Hematopoietic multipotent progenitor cell treated with erythropoietin and hydrocortisone succinate and interleukin-3 and kit ligand, for 4 days (in vitro differentiated cells): Measurements from ENCODE around the gene HCRT.
"Not testable (repeated sequence)": the region's sequence is repeated elsewhere in the genome, so short reads cannot be mapped to it uniquely, and the experiment has no call there.

Source experiments
- DNase-seq: peaks from one replicate; pipeline ENCODE4 v3.0.0-alpha.2; 2015

Gene HCRT, protein sequence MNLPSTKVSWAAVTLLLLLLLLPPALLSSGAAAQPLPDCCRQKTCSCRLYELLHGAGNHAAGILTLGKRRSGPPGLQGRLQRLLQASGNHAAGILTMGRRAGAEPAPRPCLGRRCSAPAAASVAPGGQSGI

DNA sequence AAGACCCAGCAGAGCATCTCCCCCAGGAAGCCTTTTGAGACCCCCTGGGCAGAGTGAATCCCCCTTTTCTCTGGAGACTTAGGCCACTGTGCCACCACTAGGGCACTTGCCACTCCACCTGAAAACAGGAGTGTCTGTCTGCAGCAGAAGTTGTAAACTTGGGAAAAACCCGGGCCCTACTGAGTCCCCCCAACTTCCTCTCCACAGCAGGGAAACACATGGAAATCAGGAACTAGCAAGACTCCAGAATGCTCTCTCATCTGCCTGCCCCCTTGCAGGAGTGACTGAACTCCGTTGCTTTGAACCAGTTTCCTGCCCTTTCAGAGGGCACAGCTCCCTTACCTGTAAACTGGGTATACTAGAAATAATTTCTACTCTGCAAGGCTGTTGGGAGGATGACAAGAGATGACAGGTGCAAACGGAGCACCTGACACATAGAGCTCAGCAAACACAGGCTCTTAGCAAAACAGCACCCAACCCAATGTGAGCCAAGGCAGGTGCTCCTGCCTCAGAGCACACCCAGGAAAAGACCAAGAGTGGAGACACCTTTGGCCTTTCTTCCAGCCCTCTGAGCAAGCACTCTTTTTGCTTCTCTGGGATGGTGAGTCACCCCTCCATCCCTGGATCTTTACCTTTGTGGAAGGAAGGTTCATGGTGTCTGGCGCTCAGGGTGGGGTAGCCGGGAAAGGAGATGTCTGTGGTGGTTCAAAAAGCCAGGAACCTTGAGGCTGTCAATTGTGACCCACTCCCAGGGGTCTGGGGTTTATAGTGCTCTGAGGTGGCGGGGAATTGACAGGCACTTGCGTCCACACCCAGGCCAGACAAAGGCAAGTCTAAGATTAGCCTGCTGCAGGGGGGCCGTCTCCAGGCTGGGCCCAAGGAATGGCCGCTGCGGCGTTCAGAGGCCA is at the start of gene HCRT:
Gene HCRT, minus strand, starts transcription at position 740 of the 908 bp plus-strand sequence. Its CDS starts 87 bp downstream, at position 653.
- DNase-seq: no peak

DNA sequence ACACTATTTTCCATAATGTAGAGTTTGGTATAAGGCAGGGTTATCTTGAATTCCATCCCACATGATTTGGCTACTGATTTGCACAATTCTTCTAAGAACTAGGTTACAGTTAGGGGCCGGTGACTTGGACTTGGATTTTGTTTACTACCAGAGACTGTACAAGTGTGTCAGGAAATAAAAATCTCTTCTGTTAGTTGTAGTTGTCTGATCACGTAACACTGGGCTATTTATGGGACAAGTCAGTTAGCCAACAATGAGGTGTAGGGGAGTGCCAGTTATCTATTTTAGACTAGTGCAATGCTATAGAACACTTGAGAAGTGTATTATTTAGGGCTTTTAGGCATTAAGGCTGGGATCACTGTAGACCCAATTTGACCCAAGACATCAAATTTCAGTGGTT is 48.7 kb upstream of the HCRT start:
- DNase-seq: no peak

DNA sequence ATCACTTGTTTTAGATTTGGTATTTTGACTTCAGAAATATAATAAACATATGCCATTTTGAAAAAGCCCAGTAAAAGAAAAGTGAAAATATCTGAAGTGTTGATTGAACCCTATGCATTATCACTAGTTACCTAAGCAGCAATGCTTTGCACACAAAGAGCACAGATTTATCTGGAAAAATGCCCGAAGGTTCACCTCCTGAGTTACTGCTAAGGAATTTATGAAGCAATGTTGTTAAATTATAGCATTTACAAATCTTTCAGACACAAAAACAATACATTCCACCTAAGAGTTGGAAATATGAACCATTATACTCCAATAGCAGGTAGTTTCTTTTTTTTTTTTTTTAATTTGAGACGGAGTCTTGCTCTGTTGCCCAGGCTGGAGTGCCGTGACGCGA is 47.9 kb upstream of the HCRT start:
- DNase-seq: no peak

DNA sequence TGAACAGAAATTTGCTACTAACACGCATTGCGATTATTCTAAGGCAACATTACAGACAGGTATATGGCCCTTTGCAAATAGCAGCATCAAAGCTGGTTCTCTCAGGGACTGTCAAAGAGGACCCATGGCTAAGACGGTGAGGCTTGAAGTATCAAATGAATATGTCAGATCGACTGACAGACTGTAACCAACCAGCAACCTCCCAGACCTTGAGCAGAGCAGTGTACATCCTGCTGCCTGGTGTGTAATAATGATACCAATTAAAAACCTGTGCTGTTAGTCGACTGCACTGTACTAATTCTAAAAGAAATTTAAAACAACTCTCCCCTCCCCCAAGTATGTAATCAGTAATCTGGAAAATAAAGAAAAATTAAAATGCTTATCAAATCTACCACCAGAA is 45.0 kb upstream of the HCRT start:
- no peak for DNase-seq

DNA sequence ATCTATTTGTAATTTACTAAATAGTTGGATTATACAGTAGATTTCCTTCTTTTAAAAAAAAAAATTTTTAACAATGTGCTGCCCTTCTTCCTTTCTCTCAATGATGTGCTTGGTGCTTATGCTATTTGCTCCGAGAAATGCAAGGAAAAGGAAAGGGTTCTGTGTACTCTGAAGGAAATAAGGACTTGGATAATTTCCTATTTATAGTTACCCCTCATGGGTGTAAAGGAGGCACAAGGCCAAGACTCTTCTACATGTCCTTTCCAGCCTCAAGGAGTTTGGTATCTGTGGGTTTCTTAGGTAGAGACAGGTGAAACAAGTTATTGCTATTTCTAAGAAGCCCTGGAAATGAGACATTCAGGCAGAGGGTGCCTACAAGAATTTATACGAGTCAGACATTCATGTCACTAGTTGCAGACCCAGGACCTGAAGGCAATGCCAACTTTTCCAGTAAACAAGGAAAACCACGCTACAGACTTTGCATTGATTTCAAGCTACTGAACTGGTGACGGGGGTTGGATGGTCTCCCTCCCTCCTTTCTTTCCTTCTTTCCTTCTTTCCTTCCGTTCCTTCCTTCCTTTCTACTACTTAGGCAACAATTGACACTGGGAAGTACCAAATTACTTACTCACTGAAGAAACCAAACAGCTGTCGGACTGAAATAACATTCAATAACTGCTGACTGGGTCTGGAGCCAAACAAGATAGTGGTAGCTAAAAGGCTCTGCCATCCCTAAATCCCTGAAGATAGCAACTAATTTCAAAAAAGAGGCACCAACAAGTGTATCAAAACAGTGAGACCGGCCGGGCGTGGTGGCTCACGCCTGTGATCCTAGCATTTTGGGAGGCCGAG is 42.8 kb upstream of the HCRT start:
- no peak for DNase-seq

DNA sequence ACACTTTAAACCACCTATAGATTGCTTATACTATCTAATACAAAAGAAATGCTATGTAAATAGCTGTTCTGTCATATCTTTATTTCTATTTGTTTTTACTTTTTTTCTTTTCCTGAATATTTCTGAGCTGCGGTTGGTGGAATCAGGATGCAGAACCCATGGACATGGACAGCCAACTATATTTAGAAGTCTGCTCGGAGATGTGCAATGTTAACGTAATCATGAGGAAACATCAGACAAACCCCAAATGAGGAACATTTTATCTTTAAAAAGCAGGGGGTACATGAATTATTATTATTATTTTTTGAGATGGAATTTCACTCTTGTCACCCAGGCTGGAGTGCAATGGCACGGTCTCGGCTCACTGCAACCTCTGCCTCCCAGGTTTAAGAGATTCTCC is 40.4 kb upstream of the HCRT start:
- DNase-seq: peak; percentile 57

DNA sequence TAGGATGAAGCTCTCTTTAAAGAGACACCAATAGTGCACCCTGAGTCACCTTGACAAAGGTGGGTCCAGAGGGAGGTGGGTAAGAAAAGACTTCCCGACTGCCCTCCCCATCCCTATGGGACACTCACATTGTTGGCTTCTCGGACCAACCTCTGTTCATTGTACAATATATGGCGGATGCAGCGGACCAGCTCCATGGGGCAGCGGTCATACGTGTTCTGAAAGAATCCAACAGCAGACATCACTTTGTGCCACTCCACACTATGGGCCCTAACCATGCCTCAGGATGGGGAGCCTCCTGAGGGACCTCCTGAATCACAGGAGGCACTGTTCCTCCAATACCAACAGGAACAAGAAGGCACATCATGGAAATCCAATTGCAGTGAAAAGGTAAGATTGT is 39.4 kb upstream of the HCRT start:
- DNase-seq: no peak

DNA sequence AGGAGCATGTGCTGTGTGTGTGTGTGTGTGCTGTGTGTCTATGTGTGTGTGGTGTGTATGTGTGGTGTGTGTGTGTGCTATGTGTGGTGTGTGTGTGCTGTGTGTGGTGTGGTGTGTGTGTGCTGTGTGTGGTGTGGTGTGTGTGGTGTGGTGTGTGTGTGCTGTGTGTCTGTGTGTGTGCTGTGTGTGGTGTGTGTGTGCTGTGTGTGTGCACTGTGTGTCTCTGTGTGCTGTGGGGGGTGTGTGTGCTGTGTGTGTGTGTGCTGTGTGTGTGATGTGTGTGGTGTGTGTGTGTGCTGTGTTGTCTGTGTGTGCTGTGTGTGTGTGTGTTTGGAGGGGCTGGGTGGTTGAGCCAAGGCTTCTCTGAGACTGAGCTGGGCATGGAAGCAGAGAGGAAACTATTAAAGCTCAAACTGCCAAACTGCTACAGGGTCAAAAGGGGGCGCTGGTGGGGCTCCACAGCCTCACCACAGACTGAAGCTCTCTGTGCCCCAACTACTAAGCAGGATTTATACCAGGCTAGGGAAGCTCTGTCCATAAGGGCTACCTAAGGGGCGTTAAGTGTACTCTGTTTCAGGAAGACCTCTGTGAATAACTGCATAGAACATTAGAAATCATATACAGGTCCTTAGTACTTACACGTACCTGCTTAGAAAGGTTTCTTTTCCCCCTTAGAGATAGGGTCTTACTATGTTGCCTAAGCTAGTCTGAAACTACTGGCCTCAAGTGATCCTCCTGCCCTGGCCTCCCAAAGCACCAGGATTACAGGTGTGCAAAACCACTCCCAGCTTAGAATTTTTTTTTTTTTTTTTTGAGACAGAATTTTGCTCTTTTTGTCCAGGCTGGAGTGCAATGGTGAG is 36.9 kb upstream of the HCRT start:
- DNase-seq: peak; percentile 90

DNA sequence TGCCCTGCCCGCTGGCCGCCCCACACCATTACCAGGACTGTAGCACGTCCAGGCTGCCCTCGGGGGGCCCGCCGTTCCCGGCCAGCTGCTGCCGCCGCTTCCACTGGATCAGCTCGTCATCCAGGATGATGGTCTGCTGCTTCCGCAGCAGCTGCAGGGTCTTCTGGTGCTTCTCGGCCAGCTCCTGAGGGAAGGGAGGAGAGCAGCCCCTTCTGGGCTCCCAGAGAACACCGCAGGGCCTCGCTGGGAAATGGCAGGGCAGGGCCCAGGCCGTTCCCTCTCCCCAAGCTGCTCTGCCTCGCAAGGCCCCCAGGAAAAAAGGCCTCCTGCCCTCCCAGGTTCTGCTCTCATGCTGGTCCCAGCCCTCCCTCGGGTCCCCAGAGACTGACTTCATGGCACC is 34.0 kb upstream of the HCRT start:
- not testable (repeated sequence) for DNase-seq

DNA sequence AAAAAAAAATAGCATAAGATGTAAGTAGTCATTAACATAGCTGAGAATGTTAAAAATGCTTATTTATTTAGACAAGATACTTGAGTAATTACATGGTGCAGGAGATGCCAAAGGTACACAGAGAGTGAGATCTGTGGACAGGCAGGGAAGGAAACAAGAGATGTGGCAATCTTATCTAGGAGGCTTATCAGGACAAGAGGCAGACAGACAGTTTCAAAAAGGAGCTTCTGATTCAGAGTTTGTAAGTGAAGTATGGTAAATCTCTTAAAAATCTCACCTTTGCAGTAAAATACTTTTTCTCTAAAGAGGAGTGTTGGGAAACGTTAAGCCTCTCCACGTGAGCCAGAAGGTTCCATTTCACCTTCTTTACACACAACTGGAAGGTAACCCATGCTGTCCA is 28.9 kb upstream of the HCRT start:
- peak; percentile 40 for DNase-seq

DNA sequence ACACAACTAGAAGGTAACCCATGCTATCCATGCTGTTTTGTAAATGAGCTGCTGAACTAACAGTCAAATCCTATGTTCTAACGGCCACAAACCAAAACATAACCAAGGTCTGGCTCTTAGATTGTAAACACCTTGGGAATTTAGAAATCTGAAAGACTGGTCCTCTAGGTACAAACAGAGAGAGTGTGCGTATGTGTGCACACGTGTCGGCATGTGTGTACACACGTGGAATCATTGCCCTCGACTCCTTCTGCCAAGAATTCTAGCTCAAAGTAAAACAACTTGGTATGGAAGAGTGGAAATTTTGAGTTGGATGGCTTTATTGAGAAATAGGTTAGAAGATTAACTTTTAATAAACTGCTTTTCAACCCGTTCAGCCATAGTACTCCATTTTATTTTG is 27.1 kb upstream of the HCRT start:
- DNase-seq: no peak

DNA sequence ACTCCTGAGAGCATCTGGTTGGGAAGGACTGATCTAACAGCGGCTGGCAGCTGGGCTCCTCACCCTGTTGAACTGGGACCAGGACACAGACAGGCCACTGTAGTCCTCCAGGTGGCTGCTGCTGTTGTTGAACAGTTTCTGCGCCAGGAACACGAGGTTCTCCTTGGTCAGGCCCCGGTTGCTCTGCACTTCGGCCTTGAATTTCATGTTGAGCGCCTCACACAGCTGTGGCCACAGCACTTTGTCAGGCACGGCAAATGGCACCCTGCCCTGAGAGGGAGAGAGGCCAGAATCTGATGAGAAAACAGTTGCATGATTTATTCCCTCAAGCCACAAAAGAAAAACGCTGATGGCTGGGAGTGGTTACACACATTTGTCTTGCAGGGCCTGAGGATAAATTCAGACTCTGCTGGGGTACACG is 26.7 kb upstream of the HCRT start:
- DNase-seq: not testable (repeated sequence)

DNA sequence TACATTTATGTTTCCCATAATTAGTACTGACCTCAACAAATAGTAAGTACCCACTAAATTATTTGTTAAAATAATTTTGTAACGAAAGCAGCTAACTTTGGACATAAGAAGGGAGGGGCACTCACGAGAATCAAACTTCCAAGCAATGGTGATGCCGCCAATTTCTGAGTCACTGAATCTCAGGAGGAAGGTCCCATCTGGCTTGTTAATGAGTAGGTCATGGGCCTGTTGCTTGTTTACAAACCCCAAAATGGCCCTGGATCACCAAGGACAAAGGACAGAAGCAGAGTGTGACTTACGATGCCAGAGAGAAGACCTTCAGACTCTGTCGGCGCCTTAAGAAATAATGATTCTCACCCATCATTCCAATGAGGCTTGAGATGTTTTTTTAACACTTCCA is 24.8 kb upstream of the HCRT start:
- DNase-seq: no peak

DNA sequence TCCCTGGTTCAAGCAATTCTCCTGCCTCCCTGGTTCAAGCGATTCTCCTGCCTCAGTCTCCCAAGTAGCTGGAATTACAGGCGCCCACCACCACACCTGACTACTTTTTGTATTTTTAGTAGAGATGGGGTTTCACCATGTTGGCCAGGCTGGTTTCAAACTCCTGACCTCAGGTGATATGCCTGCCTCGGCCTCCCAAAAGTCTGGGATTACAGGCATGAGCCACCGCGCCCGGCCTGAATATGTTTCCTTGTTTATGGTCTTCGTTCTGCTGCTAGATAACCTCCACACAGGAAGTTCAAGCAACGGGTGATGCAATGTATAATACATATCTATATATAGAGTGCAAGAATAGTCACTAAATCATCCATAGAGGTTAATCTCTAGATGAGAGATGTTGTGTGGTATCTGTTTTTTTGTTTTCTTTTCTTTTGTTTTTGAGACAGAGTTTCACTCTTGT is 20.9 kb upstream of the HCRT start:
- DNase-seq: not testable (repeated sequence)

DNA sequence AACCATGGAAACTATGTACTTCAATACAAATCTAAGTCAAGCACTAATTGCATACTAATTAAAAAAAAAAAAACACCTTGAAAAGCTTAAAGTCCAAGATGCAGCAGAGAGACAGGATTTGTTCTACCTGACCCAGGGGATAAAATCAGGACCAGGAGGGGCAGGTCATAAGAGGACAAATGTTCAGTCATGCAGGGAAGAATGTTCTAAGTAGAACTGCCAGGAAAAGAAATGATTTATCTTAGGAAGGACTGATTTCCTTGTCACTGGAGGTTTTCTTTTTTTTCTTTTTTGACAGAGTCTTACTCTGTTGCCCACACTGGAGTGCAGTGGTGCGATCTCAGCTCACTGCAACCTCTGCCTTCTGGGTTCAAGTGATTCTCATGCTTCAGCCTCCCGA is 18.1 kb upstream of the HCRT start:
- DNase-seq: no peak

DNA sequence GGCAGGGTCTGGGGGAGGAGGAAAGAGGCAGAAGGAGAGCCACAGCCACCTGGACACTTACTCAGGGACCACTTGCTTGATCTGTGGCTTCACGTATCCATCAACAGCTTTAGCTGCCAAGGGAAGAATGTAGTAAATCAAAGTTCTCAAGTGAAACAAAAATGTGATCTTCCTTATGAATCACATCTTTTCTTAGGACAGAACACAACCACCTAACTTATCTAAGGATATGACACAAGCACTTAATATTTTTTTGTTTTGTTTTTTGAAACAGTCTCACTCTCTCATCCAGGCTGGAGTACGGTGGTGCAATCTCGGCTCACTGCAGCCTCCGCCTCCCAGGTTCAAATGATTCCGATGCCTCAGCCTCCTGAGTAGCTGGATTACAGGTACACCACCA is 17.4 kb upstream of the HCRT start:
- no peak for DNase-seq

DNA sequence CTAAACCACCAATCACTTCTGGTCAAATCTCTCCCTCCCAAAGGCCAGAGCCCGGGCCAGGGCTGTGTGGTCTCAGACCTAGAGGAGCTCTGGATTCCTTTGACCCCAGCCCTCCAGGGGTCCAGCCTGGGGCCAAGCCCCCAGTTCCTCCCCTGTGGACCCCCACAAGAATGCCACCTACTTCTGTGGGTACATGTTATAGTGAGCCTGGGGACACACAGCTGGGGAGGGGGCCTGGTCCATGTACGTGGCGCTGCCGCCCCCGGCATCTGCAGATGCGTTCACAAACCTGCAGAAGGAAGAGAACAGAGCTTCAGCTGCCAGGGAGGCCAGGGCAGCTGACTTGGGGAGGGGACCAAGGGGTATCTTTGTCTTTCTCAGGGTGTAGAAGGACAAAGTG is 16.9 kb upstream of the HCRT start:
- no peak for DNase-seq

DNA sequence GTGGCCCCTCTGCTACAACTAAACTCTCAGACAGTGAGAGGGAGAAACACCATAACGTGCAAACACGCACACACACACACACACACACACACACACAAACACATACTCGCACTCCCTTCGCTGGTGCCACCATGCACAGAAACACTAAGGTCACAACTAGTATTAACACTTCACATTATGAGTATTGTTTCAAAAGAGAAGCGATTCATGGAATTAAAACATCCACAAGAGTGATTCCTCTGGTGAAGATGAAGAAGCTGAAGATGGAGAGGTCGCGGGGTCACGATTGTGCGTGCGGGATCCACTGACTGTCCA is 16.2 kb upstream of the HCRT start:
- DNase-seq: no peak

DNA sequence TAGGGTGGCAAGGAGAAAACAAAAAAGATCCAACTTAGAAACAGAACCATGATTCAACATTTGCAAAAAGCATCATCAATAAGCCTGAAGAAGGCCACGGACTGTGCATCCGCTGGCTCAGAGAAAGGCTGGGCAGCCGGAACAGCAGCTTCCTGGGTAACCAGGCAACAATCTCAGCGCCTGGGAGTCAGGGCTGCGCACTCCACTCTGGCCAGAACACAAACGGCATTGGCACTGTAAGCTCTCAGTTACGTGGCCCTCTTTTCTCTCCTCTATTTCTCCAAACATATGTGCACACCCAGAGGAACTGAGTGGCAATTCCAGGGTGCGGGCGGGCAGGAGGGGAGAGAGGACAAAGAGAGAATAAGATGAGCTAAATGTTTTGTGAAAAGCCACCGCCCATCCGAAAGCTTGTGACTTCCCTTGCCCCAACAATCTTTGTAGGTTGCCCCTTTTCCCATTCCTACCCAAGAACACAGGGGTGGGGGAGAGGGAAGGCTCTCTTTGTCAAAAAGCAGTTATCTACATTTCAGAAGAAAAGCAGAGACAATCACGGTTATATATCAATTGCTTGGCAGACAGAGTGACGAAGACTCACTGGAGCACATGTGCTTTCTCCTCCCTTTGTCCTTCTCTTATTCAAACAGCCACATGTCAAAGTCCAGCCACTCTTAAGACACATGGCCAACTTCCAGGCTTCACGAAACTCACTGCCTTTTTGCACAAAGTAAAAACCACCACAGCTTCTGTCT is 15.6 kb upstream of the HCRT start:
- peak; percentile 41 for DNase-seq

DNA sequence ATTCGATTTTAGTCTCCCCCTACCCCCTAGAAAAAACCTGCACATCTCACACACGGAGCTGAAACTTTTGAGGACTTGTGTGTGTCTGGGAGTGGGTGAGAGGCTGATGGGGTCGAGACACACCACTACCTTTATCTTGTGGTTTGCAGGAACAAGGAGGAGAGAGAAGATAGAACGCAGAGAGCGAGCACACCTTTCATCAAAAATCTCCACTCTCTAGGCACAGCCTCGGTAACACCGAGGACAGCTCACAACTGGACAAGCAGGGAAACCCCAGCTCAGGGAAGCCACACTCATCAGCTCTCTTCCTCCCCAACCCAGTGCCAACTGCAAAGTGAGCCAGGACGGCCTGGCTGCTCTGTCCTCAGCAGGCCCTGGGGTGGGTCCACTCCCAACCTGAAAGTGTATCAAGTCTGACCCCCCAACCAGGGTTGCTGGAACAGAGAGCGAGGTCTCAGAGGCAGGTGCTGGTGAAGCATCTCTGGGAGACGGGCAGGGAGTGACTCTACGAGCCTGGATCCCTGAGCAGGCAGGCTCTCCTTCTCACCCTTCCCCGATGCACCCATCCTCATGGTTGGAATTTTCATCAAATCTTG is 14.3 kb upstream of the HCRT start:
- peak; percentile 35 for DNase-seq

DNA sequence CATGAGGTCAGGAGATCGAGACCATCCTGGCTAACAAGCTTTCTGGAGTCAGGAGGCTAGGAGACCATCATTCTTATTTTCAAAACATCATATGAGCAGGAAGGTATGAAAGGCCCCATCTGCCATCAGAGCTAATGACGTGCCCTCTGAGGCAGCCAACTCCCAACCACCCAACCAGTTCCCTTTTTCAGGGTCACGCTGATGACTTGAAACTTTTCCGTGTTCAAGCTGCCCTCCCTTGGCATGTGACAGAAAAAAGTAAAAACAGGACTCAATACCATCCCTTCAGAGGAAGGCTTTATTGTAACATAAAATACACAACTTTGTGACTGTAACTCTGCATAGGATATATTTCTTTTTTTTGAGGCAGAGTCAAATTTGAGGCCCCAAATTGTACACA is 13.6 kb upstream of the HCRT start:
- peak; percentile 89 for DNase-seq
